Calu3 (cell line): ENCODE data around the gene PPP1R16B. TPM values are rescaled to one million over a fixed set of nuclear protein-coding genes. Genes with fewer than 3 reads are reported as not detected.
"Not testable (repeated sequence)": the region's sequence is repeated elsewhere in the genome, so short reads cannot be mapped to it uniquely, and the experiment has no call there.

Source experiments
- BruUV-seq: library from RNA; stranded (reverse); fragments of 400-500 nt; replicated peaks from 2 replicates; lab custom pipeline; 2021; lab: Mats Ljungman, UMichigan
- CTCF ChIA-PET: fragments of 300-600 bp; sonication (Branson Sonifier 250); formaldehyde crosslinking; loops from one replicate; lab custom pipeline; 2022; ENCODE audit warnings: antibody characterized with exemption; lab: Charles Lee
- DNase-seq: peaks from one replicate; pipeline ENCODE4 v3.0.0; 2022
- H3K27ac Mint-ChIP-seq: one replicate; pipeline ENCODE4 v1.8.0; 2022; ENCODE audit warnings: mixed read lengths; ENCODE audit not compliant: unreplicated experiment
- H3K27me3 Mint-ChIP-seq: one replicate; pipeline ENCODE4 v1.8.0; 2022; ENCODE audit warnings: mixed read lengths; ENCODE audit not compliant: unreplicated experiment
- H3K36me3 Mint-ChIP-seq: one replicate; pipeline ENCODE4 v1.8.0; 2022; ENCODE audit warnings: mild to moderate bottlenecking, moderate library complexity, mixed read lengths; ENCODE audit not compliant: insufficient read depth, unreplicated experiment
- H3K4me1 Mint-ChIP-seq: one replicate; pipeline ENCODE4 v1.8.0; 2022; ENCODE audit warnings: mild to moderate bottlenecking, low read depth, mixed read lengths; ENCODE audit not compliant: unreplicated experiment
- H3K4me3 Mint-ChIP-seq: one replicate; pipeline ENCODE4 v1.8.0; 2022; ENCODE audit warnings: mild to moderate bottlenecking, low read depth, moderate library complexity, mixed read lengths; ENCODE audit not compliant: unreplicated experiment
- H3K9me3 Mint-ChIP-seq: one replicate; pipeline ENCODE4 v1.8.0; 2022; ENCODE audit warnings: low read depth, mixed read lengths; ENCODE audit not compliant: unreplicated experiment
- intact Hi-C: fragments of 100-400 bp; cut with micrococcal nuclease; formaldehyde crosslinking; loops from one replicate; pipeline ENCODE4 v1.10.0; 2022; ENCODE audit not compliant: unreplicated experiment
- total RNA-seq: library from RNA; stranded (reverse); gene quantifications from 2 replicates; pipeline ENCODE4 v1.2.3, GENCODE V29; 2022
- TF ChIP-seq, protein P1 (sequence below): fragments of 200-600 bp; IDR thresholded peaks from one replicate; pipeline ENCODE4 v1.8.0; 2022; ENCODE audit warnings: antibody characterized with exemption; ENCODE audit not compliant: unreplicated experiment

PPP1R16B gene
- total RNA-seq, 1 experiment from 2014 or later = not detected

DNA sequence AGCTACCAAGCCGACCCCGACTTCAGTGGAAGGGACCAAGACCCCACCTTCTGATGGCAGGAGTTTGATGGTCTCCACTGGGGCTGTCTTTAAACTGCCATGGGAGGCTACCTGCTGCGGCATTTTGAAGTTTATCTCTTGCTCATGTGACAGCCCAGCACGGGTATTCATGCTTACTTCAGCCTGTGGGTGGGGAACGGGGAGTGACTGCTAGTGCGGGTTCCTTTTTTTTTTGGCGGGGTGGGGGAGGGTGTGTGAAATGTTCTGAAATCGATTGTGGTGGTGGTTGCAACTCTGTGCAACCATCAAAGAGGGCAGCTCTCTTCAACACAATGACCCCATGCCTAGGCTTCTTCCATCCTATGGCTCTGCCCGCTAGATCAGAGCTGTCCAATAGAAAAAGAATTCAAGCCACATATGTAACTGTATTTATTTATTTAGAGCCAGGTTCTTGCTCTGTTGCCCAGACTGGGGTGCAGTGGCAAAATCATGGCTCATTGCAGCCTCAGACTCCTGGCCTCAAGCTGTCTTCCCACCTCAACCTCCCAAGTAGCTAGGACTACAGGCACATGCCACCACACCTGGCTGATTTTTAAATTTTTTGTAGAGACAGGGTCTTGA, 53.7 kb downstream of the PPP1R16B start:
- H3K27me3 Mint-ChIP-seq = peaks cover 48% of the 10 kb centered on the region
- no peak overlapping the region for H3K27ac Mint-ChIP-seq
- DNase-seq = no peak
- peaks cover 8% of the 10 kb centered on the region for H3K4me1 Mint-ChIP-seq
- H3K36me3 Mint-ChIP-seq = no peaks in the 10 kb centered on the region
- no peak overlapping the region for H3K4me3 Mint-ChIP-seq
- TF ChIP-seq, protein P1, sequence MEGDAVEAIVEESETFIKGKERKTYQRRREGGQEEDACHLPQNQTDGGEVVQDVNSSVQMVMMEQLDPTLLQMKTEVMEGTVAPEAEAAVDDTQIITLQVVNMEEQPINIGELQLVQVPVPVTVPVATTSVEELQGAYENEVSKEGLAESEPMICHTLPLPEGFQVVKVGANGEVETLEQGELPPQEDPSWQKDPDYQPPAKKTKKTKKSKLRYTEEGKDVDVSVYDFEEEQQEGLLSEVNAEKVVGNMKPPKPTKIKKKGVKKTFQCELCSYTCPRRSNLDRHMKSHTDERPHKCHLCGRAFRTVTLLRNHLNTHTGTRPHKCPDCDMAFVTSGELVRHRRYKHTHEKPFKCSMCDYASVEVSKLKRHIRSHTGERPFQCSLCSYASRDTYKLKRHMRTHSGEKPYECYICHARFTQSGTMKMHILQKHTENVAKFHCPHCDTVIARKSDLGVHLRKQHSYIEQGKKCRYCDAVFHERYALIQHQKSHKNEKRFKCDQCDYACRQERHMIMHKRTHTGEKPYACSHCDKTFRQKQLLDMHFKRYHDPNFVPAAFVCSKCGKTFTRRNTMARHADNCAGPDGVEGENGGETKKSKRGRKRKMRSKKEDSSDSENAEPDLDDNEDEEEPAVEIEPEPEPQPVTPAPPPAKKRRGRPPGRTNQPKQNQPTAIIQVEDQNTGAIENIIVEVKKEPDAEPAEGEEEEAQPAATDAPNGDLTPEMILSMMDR = no peak
- CTCF ChIA-PET = no interaction called here
- no TSS peak for BruUV-seq
- intact Hi-C loops = no loop called here
- no peaks in the 10 kb centered on the region for H3K9me3 Mint-ChIP-seq

DNA sequence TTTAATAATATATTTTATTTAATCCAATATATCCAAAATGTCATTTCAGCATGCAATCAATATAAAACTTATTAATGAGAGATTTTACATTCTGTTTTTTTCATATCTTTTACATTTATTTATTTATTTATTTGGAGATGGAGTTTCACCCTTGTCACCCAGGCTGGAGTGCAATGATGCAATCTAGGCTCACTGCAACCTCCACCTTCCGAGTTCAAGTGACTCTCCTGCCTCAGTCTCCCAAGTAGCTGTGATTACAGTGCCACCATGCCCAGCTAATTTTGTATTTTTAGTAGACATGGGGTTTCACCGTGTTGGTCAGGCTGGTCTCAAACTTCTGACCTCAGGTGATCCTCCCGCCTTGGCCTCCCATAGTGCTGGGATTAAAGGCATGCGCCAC, 54.4 kb downstream of the PPP1R16B start:
- not testable (repeated sequence) for H3K36me3 Mint-ChIP-seq, H3K4me1 Mint-ChIP-seq, H3K27ac Mint-ChIP-seq, BruUV-seq, DNase-seq, H3K4me3 Mint-ChIP-seq, H3K9me3 Mint-ChIP-seq
- peaks cover 42% of the 10 kb centered on the region for H3K27me3 Mint-ChIP-seq
- CTCF ChIA-PET = interaction anchor here (1.2 kb wide), 1 partner anchor 95 kb away, joined by 4 read pairs; no protein-coding TSS in a partner anchor
- intact Hi-C loops = loop anchor here (1.0 kb wide), 1 partner anchor 34 kb away; no protein-coding TSS in a partner anchor

DNA sequence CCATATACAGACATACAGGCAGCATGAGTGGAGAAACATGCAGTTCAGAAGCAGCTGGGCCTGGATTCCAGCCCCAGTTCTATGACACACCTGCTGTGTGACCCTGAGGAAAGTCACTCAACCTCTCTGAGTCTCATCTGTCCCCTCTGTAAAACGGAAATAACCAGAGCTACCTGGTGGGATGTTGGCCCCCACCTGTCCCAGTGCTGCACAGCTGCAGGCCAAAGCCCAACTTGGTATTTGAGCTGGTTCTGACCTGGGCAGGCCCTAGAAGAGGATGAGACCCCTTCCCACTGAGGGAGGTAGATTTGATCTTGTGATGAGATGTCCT, 55.5 kb downstream of the PPP1R16B start:
- no peaks in the 10 kb centered on the region for H3K36me3 Mint-ChIP-seq
- CTCF ChIA-PET = interaction anchor here (0.6 to 1.3 kb wide), 4 partner anchors 10 to 96 kb away, joined by 3 to 6 read pairs (median 4); no protein-coding TSS in a partner anchor
- H3K4me3 Mint-ChIP-seq = no peak overlapping the region
- H3K27ac Mint-ChIP-seq = no peak overlapping the region
- intact Hi-C loops = no loop called here
- H3K9me3 Mint-ChIP-seq = no peaks in the 10 kb centered on the region
- H3K4me1 Mint-ChIP-seq = peaks cover 8% of the 10 kb centered on the region
- H3K27me3 Mint-ChIP-seq = peaks cover 30% of the 10 kb centered on the region
- no peak for DNase-seq
- TF ChIP-seq, protein P1 = no peak
- BruUV-seq = no TSS peak

DNA sequence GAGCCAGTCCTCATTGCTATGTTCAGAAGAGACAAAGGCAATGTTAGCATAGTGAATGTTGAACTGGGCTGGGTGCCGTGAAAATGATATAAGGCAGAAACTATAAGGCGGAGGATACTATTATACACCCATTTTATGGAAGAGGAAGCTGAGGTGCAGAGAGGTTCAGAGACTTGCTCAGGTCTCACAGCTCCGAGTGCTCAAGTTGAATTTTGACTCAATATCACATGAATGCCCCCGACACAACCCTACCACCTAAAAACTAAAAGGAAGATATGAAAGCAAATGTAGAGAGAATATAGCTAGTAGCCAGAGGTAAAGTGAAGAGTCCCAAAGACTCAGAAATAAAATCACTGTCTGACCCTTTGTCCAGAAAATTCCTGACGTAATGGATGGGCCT, 56.7 kb downstream of the PPP1R16B start:
- Mint-ChIP-seq H3K27me3 (peaks cover 18% of the 10 kb centered on the region), H3K36me3 (no peaks in the 10 kb centered on the region), H3K27ac (no peak overlapping the region), H3K9me3 (no peaks in the 10 kb centered on the region), H3K4me3 (no peak overlapping the region), H3K4me1 (peaks cover 8% of the 10 kb centered on the region)
- CTCF ChIA-PET = interaction anchor here (0.8 kb wide), 1 partner anchor 17 kb away, joined by 6 read pairs; no protein-coding TSS in a partner anchor
- TF ChIP-seq, protein P1 = no peak
- no TSS peak for BruUV-seq
- DNase-seq = no peak
- intact Hi-C loops = no loop called here
